ENCODE data around the gene TRERF1.

- TF ChIP-seq CTCF (conservative IDR thresholded peaks at IDR 0.05; ENCODE audit: low read depth, low read length) (no peak), RCOR1 (IDR thresholded peaks at IDR 0.05; ENCODE audit: insufficient replicate concordance, low read length) (no peak), NFE2L2 (IDR thresholded peaks at IDR 0.05; ENCODE audit: low read depth, low read length) (no peak)
Measured at GRCh38 chr6:42268016-42268834, 183.5 kb downstream of the TRERF1 start.

Measured in IMR-90 (cell line).